Effector memory CD4-positive, alpha-beta T cell (primary cell): ENCODE measurements around the gene CDA.

Experiments
- DNase-seq, 3 donors: peaks; one replicate each; pipeline ENCODE4 v3.0.0-alpha.2; 2020
- H3K27ac ChIP-seq: 2 replicates; pipeline ENCODE4 v1.7.0; 2013; ENCODE audit warnings: mild to moderate bottlenecking, low read length, moderate library complexity; ENCODE audit not compliant: insufficient read depth, poor library complexity, severe bottlenecking
- H3K27me3 ChIP-seq: replicated peaks from 2 replicates; pipeline ENCODE4 v1.7.0; 2013; ENCODE audit warnings: mild to moderate bottlenecking, low read length; ENCODE audit not compliant: insufficient read depth, control insufficient read depth, poor library complexity, severe bottlenecking
- H3K36me3 ChIP-seq: 2 replicates; pipeline ENCODE4 v1.7.0; 2013; ENCODE audit warnings: mild to moderate bottlenecking, low read length, moderate library complexity; ENCODE audit not compliant: control insufficient read depth, insufficient read depth
- H3K4me1 ChIP-seq: 2 replicates; pipeline ENCODE4 v1.7.0; 2013; ENCODE audit warnings: low read length, mild to moderate bottlenecking; ENCODE audit not compliant: control insufficient read depth, insufficient read depth, poor library complexity, severe bottlenecking
- H3K4me3 ChIP-seq: 2 replicates; pipeline ENCODE4 v1.7.0; 2013; ENCODE audit warnings: low read length, low read depth, mild to moderate bottlenecking; ENCODE audit not compliant: insufficient read depth, poor library complexity, severe bottlenecking
- H3K9me3 ChIP-seq: 2 replicates; pipeline ENCODE4 v1.7.0; 2013; ENCODE audit warnings: mild to moderate bottlenecking, low read length, moderate library complexity; ENCODE audit not compliant: control insufficient read depth

CDA gene

DNA sequence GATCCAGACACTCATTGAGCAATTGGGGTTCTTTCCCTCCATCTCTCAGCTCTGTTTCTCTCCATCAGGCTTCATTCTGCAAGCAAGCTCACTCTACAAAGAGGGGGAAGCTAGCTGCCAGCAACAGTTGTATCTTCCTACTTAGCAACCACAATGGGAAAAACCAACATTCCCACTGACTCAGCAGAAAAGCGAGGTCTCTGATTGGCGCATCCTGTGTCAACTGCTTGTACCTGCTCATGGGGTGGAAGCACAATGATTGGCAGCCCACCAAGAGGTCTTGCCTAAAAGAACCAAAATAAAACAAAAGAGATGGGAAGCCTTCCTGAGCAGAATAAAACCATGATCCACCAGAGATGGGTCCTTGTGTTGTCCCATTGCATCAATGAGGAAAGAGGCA, 4.0 kb upstream of the CDA start:
- no peak for DNase-seq
- Histone ChIP-seq H3K27ac (no peak overlapping the region), H3K36me3 (no peaks in the 10 kb centered on the region), H3K27me3 (peaks cover 7% of the 10 kb centered on the region), H3K4me3 (no peak overlapping the region), H3K9me3 (no peaks in the 10 kb centered on the region), H3K4me1 (no peaks in the 10 kb centered on the region)

GRCh38 chr1:20586953-20587660, 1.8 kb upstream of the CDA start:
- no peaks in the 10 kb centered on the region for H3K36me3 ChIP-seq
- no peaks in the 10 kb centered on the region for H3K9me3 ChIP-seq
- H3K4me1 ChIP-seq, result no peaks in the 10 kb centered on the region
- DNase-seq, result no peak
- peaks cover 8% of the 10 kb centered on the region for H3K27me3 ChIP-seq
- H3K27ac ChIP-seq, result no peak overlapping the region
- H3K4me3 ChIP-seq, result no peak overlapping the region

DNA sequence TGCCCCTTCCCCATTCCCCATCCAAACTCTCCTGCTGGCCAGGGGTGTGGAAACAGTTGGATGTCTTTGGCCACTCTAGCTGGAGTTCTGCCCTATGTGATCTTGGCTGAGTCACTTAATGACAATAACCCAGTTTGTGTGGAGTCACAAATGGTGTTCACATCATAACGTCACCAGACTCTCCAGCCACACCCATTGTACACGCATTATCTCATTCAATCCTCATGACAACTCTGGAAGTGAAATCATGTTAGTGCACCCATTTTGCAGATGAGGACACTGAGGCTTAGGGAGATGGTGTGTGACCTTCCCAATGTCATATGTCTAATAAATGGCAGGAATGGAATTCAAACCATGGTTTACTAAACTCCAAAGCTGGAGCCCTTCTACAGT, 1.2 kb upstream of the CDA start:
- Histone ChIP-seq H3K27me3 (peaks cover 8% of the 10 kb centered on the region), H3K27ac (no peak overlapping the region), H3K9me3 (no peaks in the 10 kb centered on the region), H3K4me3 (no peak overlapping the region), H3K36me3 (no peaks in the 10 kb centered on the region), H3K4me1 (no peaks in the 10 kb centered on the region)
- no peak for DNase-seq

DNA sequence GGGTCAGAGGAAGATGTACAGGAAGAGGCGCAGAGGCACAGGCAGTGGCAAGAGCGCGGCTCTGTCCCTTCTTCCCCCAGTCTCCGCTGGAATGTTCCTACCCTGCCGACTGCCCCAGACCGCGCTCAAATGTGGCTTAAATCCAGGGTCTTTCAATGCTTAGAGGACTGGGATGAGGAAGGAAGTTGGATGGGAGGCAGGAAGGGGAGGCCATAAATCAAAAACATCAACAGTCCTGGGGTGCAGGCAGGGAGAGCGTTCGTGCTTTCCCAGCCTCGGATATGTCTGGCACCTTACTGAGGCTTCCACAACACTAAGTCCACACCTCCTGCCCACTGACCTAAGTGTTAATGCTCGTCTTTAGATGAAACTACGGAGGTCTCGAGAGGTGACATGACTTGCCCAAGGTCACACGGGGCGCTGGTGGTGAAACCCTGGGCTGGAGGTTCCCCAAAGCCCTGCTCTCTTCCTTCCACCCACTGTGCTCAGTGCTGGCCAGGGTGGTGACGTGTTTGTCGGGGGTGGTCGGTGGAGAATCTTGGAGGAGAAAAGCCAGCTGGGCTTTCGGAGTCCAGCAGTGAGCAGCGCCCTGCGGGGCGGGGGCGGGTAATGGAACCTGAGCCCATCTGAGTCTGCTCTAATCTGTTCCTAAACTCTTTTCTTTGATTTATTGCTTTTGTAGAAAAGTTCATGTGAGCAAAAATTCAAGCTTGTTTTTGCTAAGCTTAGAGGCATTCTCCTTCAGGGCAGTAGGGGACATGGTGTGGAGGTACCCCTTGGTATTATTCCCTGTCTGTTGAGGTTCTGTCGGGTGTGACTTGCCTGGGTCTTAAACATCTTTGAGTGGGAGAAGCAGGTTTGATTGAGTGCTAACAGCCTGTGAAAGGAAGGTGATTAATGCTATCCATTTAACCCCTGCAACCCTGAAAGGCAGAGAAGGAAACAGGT, 708 bp downstream of the CDA start:
- no peak for DNase-seq
- Histone ChIP-seq H3K27me3 (peaks cover 8% of the 10 kb centered on the region), H3K4me3 (no peak overlapping the region), H3K4me1 (no peaks in the 10 kb centered on the region), H3K9me3 (no peaks in the 10 kb centered on the region), H3K27ac (no peak overlapping the region), H3K36me3 (no peaks in the 10 kb centered on the region)

DNA sequence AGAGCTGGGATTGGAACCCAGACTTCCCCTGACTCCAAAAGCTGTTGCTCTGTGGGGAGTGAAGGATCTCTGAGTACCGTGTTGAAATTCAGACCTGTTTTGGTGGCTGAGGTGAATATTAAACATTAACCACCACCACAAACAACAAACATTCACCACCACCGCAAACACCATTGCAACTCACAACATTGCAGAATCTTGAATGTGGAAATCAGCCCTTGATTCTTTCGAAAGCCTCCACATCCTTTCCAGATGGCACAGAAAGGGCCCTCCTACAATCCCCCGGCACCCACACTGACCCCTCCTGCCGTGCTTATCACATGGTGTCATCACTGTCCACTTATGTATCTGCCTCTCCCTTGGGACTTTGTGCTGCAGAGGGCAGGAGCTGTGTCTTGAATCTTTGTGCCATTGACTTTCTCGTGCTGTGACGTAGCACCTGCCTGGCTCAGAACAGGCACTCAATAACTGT, 1.4 kb downstream of the CDA start:
- Histone ChIP-seq H3K27me3 (peaks cover 8% of the 10 kb centered on the region), H3K4me3 (no peak overlapping the region), H3K9me3 (no peaks in the 10 kb centered on the region), H3K27ac (no peak overlapping the region), H3K4me1 (no peaks in the 10 kb centered on the region), H3K36me3 (no peaks in the 10 kb centered on the region)
- no peak for DNase-seq

- no peak for DNase-seq
- H3K9me3 ChIP-seq, result no peaks in the 10 kb centered on the region
- no peak overlapping the region for H3K27ac ChIP-seq
- no peaks in the 10 kb centered on the region for H3K4me1 ChIP-seq
- H3K27me3 ChIP-seq, result peaks cover 8% of the 10 kb centered on the region
- no peaks in the 10 kb centered on the region for H3K36me3 ChIP-seq
- H3K4me3 ChIP-seq, result no peak overlapping the region
These were observed 4.9 kb downstream of the CDA start for GRCh38 chr1:20593756-20594155.

GRCh38 chr1:20594746-20595145, 5.8 kb downstream of the CDA start:
- no peak overlapping the region for H3K4me3 ChIP-seq
- H3K36me3 ChIP-seq, result no peaks in the 10 kb centered on the region
- DNase-seq, result no peak
- H3K9me3 ChIP-seq, result no peaks in the 10 kb centered on the region
- H3K27ac ChIP-seq, result no peak overlapping the region
- H3K4me1 ChIP-seq, result no peaks in the 10 kb centered on the region
- peaks cover 3% of the 10 kb centered on the region for H3K27me3 ChIP-seq

GRCh38 chr1:20596106-20596505, 7.2 kb downstream of the CDA start:
- no peaks in the 10 kb centered on the region for H3K9me3 ChIP-seq
- H3K36me3 ChIP-seq, result no peaks in the 10 kb centered on the region
- H3K27me3 ChIP-seq, result no peaks in the 10 kb centered on the region
- H3K27ac ChIP-seq, result no peak overlapping the region
- no peak for DNase-seq
- H3K4me1 ChIP-seq, result no peaks in the 10 kb centered on the region
- H3K4me3 ChIP-seq, result no peak overlapping the region

- no peak overlapping the region for H3K4me3 ChIP-seq
- no peak for DNase-seq
- no peaks in the 10 kb centered on the region for H3K36me3 ChIP-seq
These were observed 8.8 kb downstream of the CDA start for GRCh38 chr1:20597650-20598049.

DNA sequence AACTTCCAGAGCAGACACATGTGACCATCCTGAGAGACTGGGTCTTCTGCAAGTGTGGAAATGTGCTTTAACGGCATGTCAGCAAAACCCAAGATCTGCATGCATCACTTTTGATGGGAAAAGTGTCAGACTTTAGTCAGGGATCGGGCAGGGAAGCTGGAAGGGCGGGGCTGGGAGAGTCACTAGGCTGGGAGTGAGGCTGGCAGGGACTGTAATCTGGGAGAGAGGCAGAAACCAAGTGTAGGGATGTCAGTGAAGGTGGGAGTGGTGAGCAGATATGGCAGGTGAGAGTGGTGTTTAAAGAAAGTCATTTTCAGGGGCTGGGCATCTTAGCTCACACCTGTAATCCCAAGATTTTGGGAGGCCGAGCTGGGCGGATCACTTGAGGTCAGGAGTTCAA, 11.3 kb downstream of the CDA start:
- H3K36me3 ChIP-seq, result no peaks in the 10 kb centered on the region
- H3K27ac ChIP-seq, result no peak overlapping the region
- no peaks in the 10 kb centered on the region for H3K9me3 ChIP-seq
- H3K4me3 ChIP-seq, result no peak overlapping the region
- no peaks in the 10 kb centered on the region for H3K27me3 ChIP-seq
- H3K4me1 ChIP-seq, result no peaks in the 10 kb centered on the region
- no peak for DNase-seq

More at GRCh38 chr1:20597650-20598049, 8.8 kb downstream of the CDA start:
- Histone ChIP-seq H3K27ac (no peak overlapping the region), H3K9me3 (no peaks in the 10 kb centered on the region), H3K27me3 (no peaks in the 10 kb centered on the region), H3K4me1 (no peaks in the 10 kb centered on the region)
